Measurements from ENCODE around the gene FKBP4.

The FKBP4 gene

GRCh38 chr12:2801044-2801783 lies 6.4 kb downstream of the FKBP4 start:
- Histone ChIP-seq H3K36me3 (ENCODE audit: control insufficient read depth in 4 of 4, insufficient read depth in 4 of 4, low read length in 3 of 4) (peaks cover 36 to 88% (median 75%) of the 10 kb centered on the region in 4 experiments), H3K27me3 (replicated peaks in 2 of 5; ENCODE audit: control insufficient read depth in 4 of 5, insufficient read depth in 5 of 5, low read length in 4 of 5) (no peaks in the 10 kb centered on the region), H3K4me1 (ENCODE audit: control extremely low read depth in 1 of 4, control insufficient read depth in 4 of 4, insufficient read depth in 4 of 4, low read length in 3 of 4) (peaks cover 5 to 10% (median 8%) of the 10 kb centered on the region in 4 experiments), H3K9me3 (ENCODE audit: control extremely low read depth in 1 of 5, control insufficient read depth in 4 of 5, insufficient read depth in 2 of 5, low read depth in 1 of 5, low read length in 4 of 5) (no peaks in the 10 kb centered on the region), H3K4me3 (ENCODE audit: control insufficient read depth in 1 of 7, extremely low read depth in 1 of 7, insufficient read depth in 4 of 7, low read depth in 2 of 7, low read length in 6 of 7) (no peak overlapping the region), H3K27ac (ENCODE audit: insufficient read depth in 1 of 2, low read depth in 1 of 2, low read length in 2 of 2, poor library complexity in 1 of 2, severe bottlenecking in 2 of 2) (no peak overlapping the region)
- DNase-seq, result no peak
- CTCF ChIA-PET, result interaction anchor here (1.2 to 1.4 kb wide), 5 partner anchors 12 to 176 kb away, joined by 3 to 4 read pairs (median 4); no protein-coding TSS in a partner anchor
- POLR2A ChIA-PET, result no interaction called here
- 95% methylated on average over 10 of the region's 16 CpGs for whole genome bisulfite sequencing (ENCODE audit: insufficient coverage)

- Histone ChIP-seq H3K27me3 (replicated peaks in 2 of 5; ENCODE audit: control insufficient read depth in 4 of 5, insufficient read depth in 5 of 5, low read length in 4 of 5) (no peaks in the 10 kb centered on the region), H3K36me3 (ENCODE audit: control insufficient read depth in 4 of 4, insufficient read depth in 4 of 4, low read length in 3 of 4) (peaks cover 30 to 80% (median 60%) of the 10 kb centered on the region in 4 experiments), H3K4me3 (ENCODE audit: control insufficient read depth in 1 of 7, extremely low read depth in 1 of 7, insufficient read depth in 4 of 7, low read depth in 2 of 7, low read length in 6 of 7) (no peak overlapping the region), H3K9me3 (ENCODE audit: control extremely low read depth in 1 of 5, control insufficient read depth in 4 of 5, insufficient read depth in 2 of 5, low read depth in 1 of 5, low read length in 4 of 5) (no peaks in the 10 kb centered on the region), H3K4me1 (ENCODE audit: control extremely low read depth in 1 of 4, control insufficient read depth in 4 of 4, insufficient read depth in 4 of 4, low read length in 3 of 4) (no peaks in the 10 kb centered on the region), H3K27ac (ENCODE audit: insufficient read depth in 1 of 2, low read depth in 1 of 2, low read length in 2 of 2, poor library complexity in 1 of 2, severe bottlenecking in 2 of 2) (no peak overlapping the region)
- ChIA-PET POLR2A (no interaction called here), CTCF (interaction anchor here (1.2 kb wide), 1 partner anchor 10 kb away, joined by 3 read pairs; no protein-coding TSS in a partner anchor)
- DNase-seq, result no peak
- 78% methylated on average over 6 of the region's 7 CpGs for WGBS (ENCODE audit: insufficient coverage)
Observed at GRCh38 chr12:2803635-2804392, 9.0 kb downstream of the FKBP4 start.

GRCh38 chr12:2804393-2805142 lies 9.8 kb downstream of the FKBP4 start:
- no peaks in the 10 kb centered on the region for H3K4me1 ChIP-seq (ENCODE audit: control extremely low read depth in 1 of 4, control insufficient read depth in 4 of 4, insufficient read depth in 4 of 4, low read length in 3 of 4)
- H3K27me3 ChIP-seq (replicated peaks in 2 of 5; ENCODE audit: control insufficient read depth in 4 of 5, insufficient read depth in 5 of 5, low read length in 4 of 5), result no peaks in the 10 kb centered on the region
- no peaks in the 10 kb centered on the region for H3K9me3 ChIP-seq (ENCODE audit: control extremely low read depth in 1 of 5, control insufficient read depth in 4 of 5, insufficient read depth in 2 of 5, low read depth in 1 of 5, low read length in 4 of 5)
- WGBS (ENCODE audit: insufficient coverage), result 67% methylated on average over 1 of the region's 5 CpGs
- H3K36me3 ChIP-seq (ENCODE audit: control insufficient read depth in 4 of 4, insufficient read depth in 4 of 4, low read length in 3 of 4), result peaks cover 26 to 72% (median 54%) of the 10 kb centered on the region in 4 experiments
- CTCF ChIA-PET, result interaction anchor here (1.2 kb wide), 1 partner anchor 9 kb away, joined by 3 read pairs; no protein-coding TSS in a partner anchor
- peak overlapping the region in 1 of 2 experiments; percentile 16 for H3K27ac ChIP-seq (ENCODE audit: insufficient read depth in 1 of 2, low read depth in 1 of 2, low read length in 2 of 2, poor library complexity in 1 of 2, severe bottlenecking in 2 of 2)
- POLR2A ChIA-PET, result no interaction called here
- H3K4me3 ChIP-seq (ENCODE audit: control insufficient read depth in 1 of 7, extremely low read depth in 1 of 7, insufficient read depth in 4 of 7, low read depth in 2 of 7, low read length in 6 of 7), result no peak overlapping the region
- DNase-seq, result no peak

DNA sequence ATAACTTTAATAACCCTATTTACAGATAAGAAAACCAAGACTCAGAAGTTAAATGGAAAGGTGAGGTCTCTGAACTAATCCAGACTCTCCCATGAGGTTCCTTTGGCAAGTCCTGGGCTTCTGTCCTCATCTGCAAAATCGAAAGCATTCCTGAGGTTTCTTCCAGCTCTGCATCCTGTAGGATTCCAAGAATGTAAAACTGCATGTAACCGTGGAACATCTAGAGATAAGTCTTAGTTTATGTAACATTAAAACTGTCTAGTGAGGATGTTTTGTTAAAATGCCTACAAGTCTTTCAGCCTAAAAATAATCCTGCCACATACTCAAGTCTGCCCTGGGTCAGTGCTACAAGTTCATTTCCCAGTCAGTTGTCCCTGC lies 10.4 kb downstream of the FKBP4 start:
- no peak overlapping the region for H3K4me3 ChIP-seq (ENCODE audit: control insufficient read depth in 1 of 7, extremely low read depth in 1 of 7, insufficient read depth in 4 of 7, low read depth in 2 of 7, low read length in 6 of 7)
- no peak overlapping the region for H3K27ac ChIP-seq (ENCODE audit: insufficient read depth in 1 of 2, low read depth in 1 of 2, low read length in 2 of 2, poor library complexity in 1 of 2, severe bottlenecking in 2 of 2)
- CTCF ChIA-PET, result interaction anchor here (1.2 kb wide), 1 partner anchor 8 kb away, joined by 3 read pairs; no protein-coding TSS in a partner anchor
- DNase-seq, result no peak
- 100% methylated on average over 1 of the region's 2 CpGs for WGBS (ENCODE audit: insufficient coverage)
- POLR2A ChIA-PET, result no interaction called here
- peaks cover 22 to 66% (median 49%) of the 10 kb centered on the region in 4 experiments for H3K36me3 ChIP-seq (ENCODE audit: control insufficient read depth in 4 of 4, insufficient read depth in 4 of 4, low read length in 3 of 4)
- H3K4me1 ChIP-seq (ENCODE audit: control extremely low read depth in 1 of 4, control insufficient read depth in 4 of 4, insufficient read depth in 4 of 4, low read length in 3 of 4), result no peaks in the 10 kb centered on the region
- H3K27me3 ChIP-seq (replicated peaks in 2 of 5; ENCODE audit: control insufficient read depth in 4 of 5, insufficient read depth in 5 of 5, low read length in 4 of 5), result no peaks in the 10 kb centered on the region
- no peaks in the 10 kb centered on the region for H3K9me3 ChIP-seq (ENCODE audit: control extremely low read depth in 1 of 5, control insufficient read depth in 4 of 5, insufficient read depth in 2 of 5, low read depth in 1 of 5, low read length in 4 of 5)

GRCh38 chr12:2806700-2807099 lies 11.9 kb downstream of the FKBP4 start:
- CTCF ChIA-PET, result interaction anchor here (0.6 to 1.5 kb wide), 2 partner anchors 11 to 456 kb away, joined by 3 to 6 read pairs; no protein-coding TSS in a partner anchor
- POLR2A ChIA-PET, result no interaction called here
- DNase-seq, result no peak

DNA sequence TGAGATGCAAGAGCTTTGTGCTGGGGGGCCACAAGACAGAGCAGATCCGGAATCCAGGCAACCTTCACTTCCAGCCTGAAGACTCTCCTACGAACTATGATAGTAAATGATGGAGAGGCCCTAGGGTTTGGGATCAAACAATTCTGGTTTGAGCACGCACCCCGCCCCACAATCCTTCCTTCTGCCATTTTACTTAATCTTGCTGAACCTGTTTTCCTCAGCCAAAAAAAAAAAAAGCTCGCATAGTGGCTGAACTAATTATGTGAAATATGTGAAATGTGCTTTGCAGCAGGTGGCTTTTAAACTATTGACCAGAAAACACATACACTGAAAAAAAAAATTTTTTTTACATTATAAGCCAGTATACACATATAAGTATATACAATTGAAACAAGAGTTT lies 17.0 kb downstream of the FKBP4 start:
- WGBS (ENCODE audit: insufficient coverage), result 100% methylated on average over 1 of the region's 5 CpGs
- Histone ChIP-seq H3K36me3 (ENCODE audit: control insufficient read depth in 4 of 4, insufficient read depth in 4 of 4, low read length in 3 of 4) (peaks cover 0 to 24% (median 2%) of the 10 kb centered on the region in 4 experiments), H3K27me3 (replicated peaks in 2 of 5; ENCODE audit: control insufficient read depth in 4 of 5, insufficient read depth in 5 of 5, low read length in 4 of 5) (no peaks in the 10 kb centered on the region), H3K27ac (ENCODE audit: insufficient read depth in 1 of 2, low read depth in 1 of 2, low read length in 2 of 2, poor library complexity in 1 of 2, severe bottlenecking in 2 of 2) (peak overlapping the region; percentile 64 to 88), H3K4me3 (ENCODE audit: control insufficient read depth in 1 of 7, extremely low read depth in 1 of 7, insufficient read depth in 4 of 7, low read depth in 2 of 7, low read length in 6 of 7) (peak overlapping the region in 6 of 7 experiments; percentile 4 to 95 (median 79)), H3K4me1 (ENCODE audit: control extremely low read depth in 1 of 4, control insufficient read depth in 4 of 4, insufficient read depth in 4 of 4, low read length in 3 of 4) (peaks cover 9 to 25% (median 16%) of the 10 kb centered on the region in 4 experiments), H3K9me3 (ENCODE audit: control extremely low read depth in 1 of 5, control insufficient read depth in 4 of 5, insufficient read depth in 2 of 5, low read depth in 1 of 5, low read length in 4 of 5) (no peaks in the 10 kb centered on the region)
- POLR2A ChIA-PET, result interaction anchor here (0.6 kb wide), 1 partner anchor 121 kb away, joined by 3 read pairs; no protein-coding TSS in a partner anchor
- no peak for DNase-seq
- CTCF ChIA-PET, result no interaction called here

More at GRCh38 chr12:2806700-2807099, 11.9 kb downstream of the FKBP4 start:
- H3K27ac ChIP-seq (ENCODE audit: insufficient read depth in 1 of 2, low read depth in 1 of 2, low read length in 2 of 2, poor library complexity in 1 of 2, severe bottlenecking in 2 of 2), result no peak overlapping the region
- 91% methylated on average over 4 of the region's 6 CpGs for WGBS (ENCODE audit: insufficient coverage)
- H3K9me3 ChIP-seq (ENCODE audit: control extremely low read depth in 1 of 5, control insufficient read depth in 4 of 5, insufficient read depth in 2 of 5, low read depth in 1 of 5, low read length in 4 of 5), result no peaks in the 10 kb centered on the region
- peaks cover 0 to 3% (median 2%) of the 10 kb centered on the region in 4 experiments for H3K4me1 ChIP-seq (ENCODE audit: control extremely low read depth in 1 of 4, control insufficient read depth in 4 of 4, insufficient read depth in 4 of 4, low read length in 3 of 4)
- H3K27me3 ChIP-seq (replicated peaks in 2 of 5; ENCODE audit: control insufficient read depth in 4 of 5, insufficient read depth in 5 of 5, low read length in 4 of 5), result no peaks in the 10 kb centered on the region
- H3K36me3 ChIP-seq (ENCODE audit: control insufficient read depth in 4 of 4, insufficient read depth in 4 of 4, low read length in 3 of 4), result peaks cover 15 to 51% (median 35%) of the 10 kb centered on the region in 4 experiments
- no peak overlapping the region for H3K4me3 ChIP-seq (ENCODE audit: control insufficient read depth in 1 of 7, extremely low read depth in 1 of 7, insufficient read depth in 4 of 7, low read depth in 2 of 7, low read length in 6 of 7)
